AG09319 (cell line): ENCODE results near the gene RAI1.
"Not testable (repeated sequence)": the region's sequence is repeated elsewhere in the genome, so short reads cannot be mapped to it uniquely, and the experiment has no call there.

ENCODE experiments used
- DNase-seq: peaks from one replicate; pipeline ENCODE4 v3.0.0-alpha.2; 2010; ENCODE audit warnings: low read depth; ENCODE audit errors: extremely low read depth
- CTCF ChIP-seq: IDR thresholded peaks from 2 replicates; pipeline ENCODE4 v1.5.1; 2011; ENCODE audit warnings: low read depth, mild to moderate bottlenecking, inconsistent platforms, low read length, moderate library complexity

The RAI1 gene

DNA sequence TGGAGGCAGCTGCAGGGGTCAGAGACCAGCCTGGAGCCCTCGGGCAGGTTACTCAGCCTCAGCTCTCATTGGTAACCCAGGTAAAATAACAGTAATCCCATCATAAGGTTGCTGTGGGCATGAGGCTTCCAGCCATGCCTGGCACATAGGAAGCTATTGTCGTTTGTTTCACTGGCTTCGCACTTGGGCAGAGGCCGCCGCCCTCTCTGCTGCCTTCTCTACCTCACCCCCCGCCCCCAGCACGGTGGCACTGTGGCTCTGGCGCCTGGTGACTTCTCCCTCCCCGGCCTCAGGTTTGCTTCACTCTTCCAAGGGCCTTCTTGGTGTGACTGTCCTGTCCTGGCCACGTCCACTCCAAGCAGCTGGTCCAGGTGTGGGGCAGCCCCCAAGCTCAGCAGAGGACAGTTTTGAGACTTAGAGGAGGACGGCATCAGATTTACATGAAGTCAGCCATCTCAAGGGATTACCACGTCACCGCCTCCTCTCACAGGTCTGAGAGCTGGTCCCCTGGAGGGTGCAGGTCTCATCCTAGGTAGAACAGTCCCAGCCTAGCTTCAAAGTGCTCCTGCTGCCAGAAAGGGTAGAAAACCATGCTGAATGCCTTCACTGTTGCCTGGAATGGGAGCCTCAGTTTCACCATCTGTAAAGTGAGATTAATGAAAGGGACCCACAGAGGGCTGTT, 120.7 kb downstream of the RAI1 start:
- DNase-seq = no peak
- TF ChIP-seq CTCF = no peak

DNA sequence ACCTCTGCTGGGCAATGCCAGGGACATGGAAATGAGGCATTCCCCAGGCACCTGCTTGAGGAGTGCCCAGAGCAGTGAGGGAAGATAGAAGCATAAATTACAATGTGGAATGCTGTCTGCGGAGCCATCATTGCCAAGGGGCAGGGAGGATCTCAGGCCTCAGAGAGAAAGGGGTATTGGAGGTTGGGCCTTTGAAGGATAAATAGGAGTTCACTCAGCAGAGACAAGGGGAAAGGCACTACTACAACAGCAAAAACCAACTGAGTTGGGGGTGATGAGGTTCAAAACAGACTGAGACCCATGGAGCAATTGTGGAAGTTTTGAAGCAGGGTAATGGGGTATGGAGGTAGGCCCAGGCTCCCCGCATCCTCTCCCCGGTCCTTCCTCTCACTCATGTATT, 122.7 kb downstream of the RAI1 start:
- TF ChIP-seq CTCF = no peak
- no peak for DNase-seq

GRCh38 chr17:17805575-17805974, 124.3 kb downstream of the RAI1 start:
- DNase-seq = no peak
- no peak for TF ChIP-seq CTCF

DNA sequence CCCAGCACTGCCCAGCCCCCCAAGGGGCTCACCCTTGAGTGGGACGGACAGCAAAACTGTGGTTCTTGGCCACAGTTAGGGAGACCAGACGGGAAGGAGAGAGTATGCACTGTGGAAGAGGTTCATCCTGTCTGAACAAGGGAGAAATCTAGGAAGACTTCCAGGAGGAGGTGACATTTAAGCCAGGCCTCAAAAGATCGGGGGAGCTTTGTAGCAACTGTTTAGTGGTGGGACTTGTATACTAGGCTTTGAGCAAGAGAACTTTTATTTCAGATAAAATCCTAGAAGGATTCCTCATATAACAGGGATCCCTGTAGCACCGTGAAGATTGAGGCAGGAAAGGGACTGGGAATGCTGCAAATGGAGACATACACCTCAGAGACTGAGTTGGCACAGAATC, 124.8 kb downstream of the RAI1 start:
- no peak for TF ChIP-seq CTCF
- DNase-seq = no peak

DNA sequence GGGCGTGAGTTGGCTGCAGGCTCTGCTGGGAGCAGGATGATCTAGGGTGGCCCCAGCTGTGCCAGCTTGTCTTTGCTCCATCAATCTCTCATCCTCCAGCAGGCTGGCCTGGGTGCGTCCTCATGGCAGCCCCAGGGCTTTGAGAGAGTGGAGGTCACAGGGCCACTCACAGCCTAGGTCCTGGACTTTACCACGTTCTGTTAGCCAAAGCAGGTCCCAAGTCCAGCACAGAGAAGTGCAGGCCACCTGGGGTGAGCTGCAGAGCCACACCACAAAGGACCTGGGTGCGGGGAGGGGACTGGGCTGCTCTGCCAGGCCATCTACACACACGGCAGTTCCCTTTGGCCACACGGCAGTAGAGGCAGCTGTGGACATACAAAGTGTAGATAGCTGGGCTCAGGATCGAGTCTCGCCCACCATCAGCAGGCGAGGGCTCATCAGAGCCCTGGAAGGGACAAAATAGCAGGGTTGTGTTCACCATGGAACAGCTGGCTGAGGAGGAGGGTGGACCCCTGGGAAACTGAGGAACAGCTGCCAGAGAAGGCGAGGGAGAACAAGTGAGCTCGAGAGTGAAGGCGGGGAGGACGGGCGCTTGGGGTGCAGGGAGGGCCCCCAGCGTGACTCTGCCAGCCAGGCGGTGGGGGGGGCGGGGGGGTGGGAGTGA, 125.5 kb downstream of the RAI1 start:
- TF ChIP-seq CTCF = no peak
- no peak for DNase-seq

GRCh38 chr17:17807440-17807839, 126.2 kb downstream of the RAI1 start:
- no peak for TF ChIP-seq CTCF
- no peak for DNase-seq

DNA sequence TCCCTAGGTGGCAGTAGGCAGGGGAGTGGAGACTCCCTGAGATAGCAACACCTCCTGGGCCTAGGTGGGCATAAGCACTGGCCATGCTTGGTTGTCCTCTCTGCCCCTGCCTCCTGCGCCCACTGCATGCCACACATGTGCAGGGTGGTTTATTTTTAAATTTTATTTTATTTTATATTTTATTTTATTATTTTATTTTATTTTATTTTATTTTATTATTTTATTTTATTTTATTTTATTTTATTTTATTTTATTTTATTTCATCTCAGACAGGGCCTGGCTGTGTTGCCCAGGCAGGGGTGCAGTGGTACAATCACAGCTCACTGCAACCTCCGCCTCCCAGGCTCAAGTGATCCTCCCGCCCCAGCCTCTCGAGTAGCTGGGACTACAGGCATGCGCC, 126.9 kb downstream of the RAI1 start:
- not testable (repeated sequence) for DNase-seq
